ENCODE results near the gene UBR2. TPM values are rescaled to one million over a fixed set of nuclear protein-coding genes. Genes with fewer than 3 reads are reported as not detected.

UBR2 gene
- total and polyA plus RNA-seq, 9 of the 15 experiments (the other 6 are each of a cell fraction or from before 2014, with no cell fraction given) = 9.1 to 38.9 (median 23.4) TPM

- TF ChIP-seq CUX1 (CRISPR knock-in tag; IDR thresholded peaks at IDR 0.05) (no peak), BDP1 (IDR thresholded peaks at IDR 0.05; ENCODE audit: insufficient read depth, insufficient read length) (no peak), ZNF146 (CRISPR knock-in tag; IDR thresholded peaks at IDR 0.05; ENCODE audit: unreplicated experiment) (no peak), JUN (IDR thresholded peaks at IDR 0.05; ENCODE audit: borderline replicate concordance, low read depth, low read length) (peak; percentile 72; the same call in 1 of the 2 replicates), JUN (CRISPR knock-in tag; IDR thresholded peaks at IDR 0.05; ENCODE audit: borderline replicate concordance) (peak; percentile 90), MBD2 (IDR thresholded peaks at IDR 0.05; ENCODE audit: borderline replicate concordance, low read depth) (peak; percentile 97), SNIP1 (IDR thresholded peaks at IDR 0.05; ENCODE audit: low read depth) (no peak), E2F6 (IDR thresholded peaks at IDR 0.05; ENCODE audit: borderline replicate concordance in 1 of 2, extremely low read depth in 1 of 2, insufficient read depth in 1 of 2, insufficient read length in 1 of 2, low read depth in 1 of 2, low read length in 1 of 2, poor library complexity in 1 of 2, severe bottlenecking in 1 of 2) (peak in 1 of 2 experiments; percentile 20), SPI1 (IDR thresholded peaks at IDR 0.05; ENCODE audit: borderline replicate concordance, low read depth, low read length) (peak; percentile 90), AFF1 (IDR thresholded peaks at IDR 0.05; ENCODE audit: low read depth in 1 of 2, partially characterized antibody in 2 of 2) (peak; percentile 80 to 99), ZNF143 (CRISPR knock-in tag; IDR thresholded peaks at IDR 0.05) (peak; percentile 98), C11orf30 (IDR thresholded peaks at IDR 0.05; ENCODE audit: low read depth) (peak; percentile 45; the same call in 1 of the 2 replicates), PHF20 (IDR thresholded peaks at IDR 0.05; ENCODE audit: partially characterized antibody) (peak; percentile 83), POLR2AphosphoS5 (IDR thresholded peaks at IDR 0.05; ENCODE audit: control insufficient read depth, insufficient read depth, low read depth, low read length) (peak; percentile 79), MECOM (CRISPR knock-in tag; IDR thresholded peaks at IDR 0.05) (no peak), PTBP1 (IDR thresholded peaks at IDR 0.05; ENCODE audit: low read depth, low read length) (no peak), DMBX1 (CRISPR knock-in tag; IDR thresholded peaks at IDR 0.05; ENCODE audit: borderline replicate concordance) (peak; percentile 68; the same call in 1 of the 2 replicates)
Measured at GRCh38 chr6:42563697-42564505, at the start of gene UBR2 (continued).
